OCI-LY1 (cell line): ENCODE results near the gene ELSPBP1.

ENCODE experiments used
- EZH2 ChIP-seq: fragments of 200-600 bp; sonication (generic), shearing (Covaris generic); IDR thresholded peaks from 2 replicates; pipeline ENCODE4 v1.8.0; 2017; ENCODE audit warnings: borderline replicate concordance, mixed run types, mild to moderate bottlenecking, antibody characterized with exemption, low read length, moderate library complexity, mixed read lengths
- TF ChIP-seq, protein P1 (sequence below): fragments of 200-600 bp; sonication (generic), shearing (Covaris generic); IDR thresholded peaks from 2 replicates; pipeline ENCODE4 v1.5.1; 2017; ENCODE audit warnings: mild to moderate bottlenecking, antibody characterized with exemption, low read length, moderate library complexity, mixed read lengths

GRCh38 chr19:48064509-48064908, 70.1 kb downstream of the ELSPBP1 start:
- TF ChIP-seq, protein P1, sequence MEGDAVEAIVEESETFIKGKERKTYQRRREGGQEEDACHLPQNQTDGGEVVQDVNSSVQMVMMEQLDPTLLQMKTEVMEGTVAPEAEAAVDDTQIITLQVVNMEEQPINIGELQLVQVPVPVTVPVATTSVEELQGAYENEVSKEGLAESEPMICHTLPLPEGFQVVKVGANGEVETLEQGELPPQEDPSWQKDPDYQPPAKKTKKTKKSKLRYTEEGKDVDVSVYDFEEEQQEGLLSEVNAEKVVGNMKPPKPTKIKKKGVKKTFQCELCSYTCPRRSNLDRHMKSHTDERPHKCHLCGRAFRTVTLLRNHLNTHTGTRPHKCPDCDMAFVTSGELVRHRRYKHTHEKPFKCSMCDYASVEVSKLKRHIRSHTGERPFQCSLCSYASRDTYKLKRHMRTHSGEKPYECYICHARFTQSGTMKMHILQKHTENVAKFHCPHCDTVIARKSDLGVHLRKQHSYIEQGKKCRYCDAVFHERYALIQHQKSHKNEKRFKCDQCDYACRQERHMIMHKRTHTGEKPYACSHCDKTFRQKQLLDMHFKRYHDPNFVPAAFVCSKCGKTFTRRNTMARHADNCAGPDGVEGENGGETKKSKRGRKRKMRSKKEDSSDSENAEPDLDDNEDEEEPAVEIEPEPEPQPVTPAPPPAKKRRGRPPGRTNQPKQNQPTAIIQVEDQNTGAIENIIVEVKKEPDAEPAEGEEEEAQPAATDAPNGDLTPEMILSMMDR: no peak
- TF ChIP-seq EZH2: no peak
